Measurements from ENCODE around the gene CAMK2D.

- TF ChIP-seq EZH2 (optimal IDR thresholded peaks at IDR 0.05; ENCODE audit: low read depth, low read length) (no peak), CTCF (IDR thresholded peaks at IDR 0.05; ENCODE audit: low read length) (no peak)
Observed at GRCh38 chr4:113539408-113539807, 222.1 kb downstream of the CAMK2D start.
